Transverse colon (tissue), 4 donors: Measurements from ENCODE around the gene SLC10A1. TPM values are rescaled to one million over a fixed set of nuclear protein-coding genes. Genes with fewer than 3 reads are reported as not detected.

Experiments used
- DNase-seq: peaks from one replicate; pipeline ENCODE4 v3.0.0-alpha.2; 2019
- H3K27ac ChIP-seq, 4 donors: fragments of 200-600 bp; sonication (generic); 2 replicates each; pipeline ENCODE4 v1.5.1; 2016 to 2018; ENCODE audit warnings: inconsistent platforms in 4 of 4
- H3K27me3 ChIP-seq: fragments of 200-600 bp; sonication (generic); 2 replicates; pipeline ENCODE4 v1.5.1; 2017; ENCODE audit warnings: inconsistent platforms
- H3K36me3 ChIP-seq, 4 donors: fragments of 200-600 bp; sonication (generic); 2 replicates each; pipeline ENCODE4 v1.5.1; 2017 to 2019; ENCODE audit warnings: inconsistent platforms in 4 of 4
- H3K4me1 ChIP-seq, 4 donors: fragments of 200-600 bp; sonication (generic); 2 replicates each; pipeline ENCODE4 v1.5.1; 2017 to 2020; ENCODE audit warnings: inconsistent platforms in 4 of 4
- H3K4me3 ChIP-seq, 4 donors: fragments of 200-600 bp; sonication (generic); 1 replicate in 1 of 4; 2 replicates in 3 of 4; pipeline versions ENCODE4 v1.5.1 to v1.6.1; 2017 to 2019; ENCODE audit warnings: inconsistent platforms in 4 of 4
- H3K9me3 ChIP-seq, 2 donors: fragments of 200-600 bp; sonication (generic); 2 replicates each; pipeline ENCODE4 v1.5.1; 2017 to 2019; ENCODE audit warnings: inconsistent platforms in 2 of 2
- EP300 ChIP-seq: sonication (generic); formaldehyde crosslinking; IDR thresholded peaks from one replicate; pipeline ENCODE4 v1.6.1; 2017; ENCODE audit warnings: antibody characterized with exemption, low read depth
- POLR2A ChIP-seq: fragments of 450-650 bp; IDR thresholded peaks from one replicate; pipeline ENCODE4 v1.6.1; 2016; ENCODE audit warnings: antibody characterized with exemption, mild to moderate bottlenecking, moderate library complexity
- POLR2AphosphoS5 ChIP-seq, 3 donors: sonication (generic); formaldehyde crosslinking; IDR thresholded peaks; one replicate each; pipeline ENCODE4 v1.6.1; 2016; ENCODE audit warnings: antibody characterized with exemption in 3 of 3
- WGBS, 2 donors: methylation state at CpG; one replicate each; pipeline ENCODE4 v1.1.5; 2018; ENCODE audit warnings: low coverage in 1 of 2; 5-methylcytosine and 5-hydroxymethylcytosine counted together
- in situ Hi-C, 4 donors: fragments of 200-750 bp; cut with MboI; loops; one replicate each; pipeline versions ENCODE4 v1.15.0 to v1.15.1; 2017; ENCODE audit warnings: low sequenced_read_pairs in 3 of 4, low pct_ligation_motif_present in 1 of 4, low pct_unique_long_range_greater_than_20kb in 1 of 4
- intact Hi-C: fragments of 100-400 bp; cut with DNase I; formaldehyde crosslinking; loops from one replicate; pipeline ENCODE4 v1.15.1; 2023; ENCODE audit warnings: low total_unique reads
- total RNA-seq, 4 donors: library from RNA; depleted of rRNA; stranded (reverse); fragments of >200 nt; gene quantifications; one replicate each; pipeline ENCODE4 v1.1.0, GENCODE V29; 2016
- TF ChIP-seq, protein P1 (sequence below), 5 experiments: fragments of 200-600 bp in 3 of 5; fragments of 450-650 bp in 2 of 5; sonication (generic) in 3 of 5; IDR thresholded peaks; 1 replicate in 2 of 5; 2 replicates in 3 of 5; pipeline ENCODE4 v1.5.1; 2016 to 2017; ENCODE audit warnings: antibody characterized with exemption in 5 of 5, inconsistent platforms in 3 of 5, mild to moderate bottlenecking in 2 of 5, moderate library complexity in 1 of 5

Gene SLC10A1
- total RNA-seq, 4 donors from 2014 or later, result 0.27 TPM; not detected in 3

DNA sequence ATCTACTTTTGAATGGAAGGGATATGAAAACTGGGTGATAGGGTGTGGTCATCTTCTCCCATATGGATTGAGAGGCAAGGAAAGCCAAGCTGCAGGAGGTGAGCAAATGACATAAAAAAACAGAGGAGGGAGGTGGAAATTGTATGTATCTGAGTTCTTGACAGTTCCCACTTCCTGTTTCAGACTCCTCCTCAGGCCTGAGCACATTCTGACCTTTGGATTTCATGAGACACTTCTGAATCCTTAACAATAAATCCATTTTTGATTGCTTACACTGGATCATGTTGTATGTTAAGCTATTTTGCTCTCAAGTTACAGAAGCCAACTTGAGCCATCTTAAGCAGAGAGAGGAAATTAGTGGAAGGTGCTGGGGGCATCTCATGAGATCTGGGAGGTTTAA lies 41.7 kb downstream of the SLC10A1 start:
- intact Hi-C loops, result no loop called here
- Histone ChIP-seq H3K36me3 (no peaks in the 10 kb centered on the region), H3K9me3 (no peaks in the 10 kb centered on the region), H3K27me3 (no peaks in the 10 kb centered on the region), H3K27ac (peak overlapping the region; percentile 70 to 87 (median 84)), H3K4me1 (peaks cover 0 to 21% (median 15%) of the 10 kb centered on the region in 4 donors), H3K4me3 (no peak overlapping the region)
- in situ Hi-C loops, result no loop called here
- DNase-seq, result peak; percentile 31
- TF ChIP-seq POLR2AphosphoS5 (IDR thresholded peaks at IDR 0.05) (peak in 1 of 3 donors; percentile 26), EP300 (no peak)

DNA sequence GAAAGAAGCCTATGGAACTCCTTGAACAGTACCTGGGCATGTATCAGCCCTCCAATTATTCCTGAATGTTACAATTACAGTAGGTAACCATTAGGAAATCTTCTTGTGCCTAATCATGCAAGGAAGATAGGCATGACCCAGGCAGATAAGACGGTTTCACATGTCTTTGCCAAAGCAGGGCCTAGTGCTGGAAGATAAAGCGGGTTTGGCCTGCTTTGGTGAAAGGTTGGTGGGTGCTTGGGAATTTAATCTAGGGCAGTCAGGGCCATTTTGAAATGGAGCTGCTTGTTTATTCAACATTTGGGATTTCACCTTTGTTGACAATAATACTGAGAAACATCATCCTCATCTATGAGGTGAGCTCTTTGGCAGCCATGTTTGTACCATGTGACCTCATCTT lies 42.6 kb downstream of the SLC10A1 start:
- intact Hi-C loops (no loop called here), in situ Hi-C loops (no loop called here)
- WGBS, 2 donors, result 98 to 100% methylated on average over 1 to 2 of the region's 2 CpGs
- TF ChIP-seq, protein P1, sequence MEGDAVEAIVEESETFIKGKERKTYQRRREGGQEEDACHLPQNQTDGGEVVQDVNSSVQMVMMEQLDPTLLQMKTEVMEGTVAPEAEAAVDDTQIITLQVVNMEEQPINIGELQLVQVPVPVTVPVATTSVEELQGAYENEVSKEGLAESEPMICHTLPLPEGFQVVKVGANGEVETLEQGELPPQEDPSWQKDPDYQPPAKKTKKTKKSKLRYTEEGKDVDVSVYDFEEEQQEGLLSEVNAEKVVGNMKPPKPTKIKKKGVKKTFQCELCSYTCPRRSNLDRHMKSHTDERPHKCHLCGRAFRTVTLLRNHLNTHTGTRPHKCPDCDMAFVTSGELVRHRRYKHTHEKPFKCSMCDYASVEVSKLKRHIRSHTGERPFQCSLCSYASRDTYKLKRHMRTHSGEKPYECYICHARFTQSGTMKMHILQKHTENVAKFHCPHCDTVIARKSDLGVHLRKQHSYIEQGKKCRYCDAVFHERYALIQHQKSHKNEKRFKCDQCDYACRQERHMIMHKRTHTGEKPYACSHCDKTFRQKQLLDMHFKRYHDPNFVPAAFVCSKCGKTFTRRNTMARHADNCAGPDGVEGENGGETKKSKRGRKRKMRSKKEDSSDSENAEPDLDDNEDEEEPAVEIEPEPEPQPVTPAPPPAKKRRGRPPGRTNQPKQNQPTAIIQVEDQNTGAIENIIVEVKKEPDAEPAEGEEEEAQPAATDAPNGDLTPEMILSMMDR (IDR thresholded peaks at IDR 0.05), result no peak
- no peak for TF ChIP-seq EP300
- TF ChIP-seq POLR2AphosphoS5 (IDR thresholded peaks at IDR 0.05), result no peak
- no peak for TF ChIP-seq POLR2A
- no peaks in the 10 kb centered on the region for H3K9me3 ChIP-seq
- no peaks in the 10 kb centered on the region for H3K36me3 ChIP-seq
- DNase-seq, result no peak
- H3K4me3 ChIP-seq, result no peak overlapping the region
- no peaks in the 10 kb centered on the region for H3K27me3 ChIP-seq
- H3K4me1 ChIP-seq, result peaks cover 0 to 27% (median 19%) of the 10 kb centered on the region in 4 donors
- H3K27ac ChIP-seq, result peak overlapping the region; percentile 70 to 87 (median 84)

DNA sequence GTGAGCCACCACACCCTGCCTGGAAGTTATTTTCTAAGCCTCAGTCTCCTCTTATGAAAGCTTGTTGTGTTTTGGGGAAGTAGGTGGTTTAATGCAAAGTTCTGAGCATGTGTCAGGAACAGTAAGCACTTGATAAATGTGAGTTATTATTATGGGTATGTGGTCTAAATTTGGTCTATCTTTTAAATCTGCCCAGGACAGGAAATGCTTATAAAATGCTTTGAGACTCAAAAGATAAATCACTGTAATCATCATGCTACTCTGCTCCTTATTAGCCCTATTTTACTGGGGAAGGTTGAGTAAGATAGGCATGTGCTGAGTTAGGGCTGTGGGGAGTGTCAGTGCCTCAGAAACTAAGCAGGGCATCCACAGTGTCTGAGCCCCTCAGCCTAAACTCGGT lies 43.2 kb downstream of the SLC10A1 start:
- Histone ChIP-seq H3K27me3 (no peaks in the 10 kb centered on the region), H3K4me1 (peaks cover 0 to 31% (median 21%) of the 10 kb centered on the region in 4 donors), H3K36me3 (no peaks in the 10 kb centered on the region), H3K27ac (no peak overlapping the region), H3K9me3 (no peaks in the 10 kb centered on the region), H3K4me3 (no peak overlapping the region)
- no peak for DNase-seq
- 88 to 100% methylated on average over 1 of the region's 1 CpG for WGBS, 2 donors
- TF ChIP-seq POLR2AphosphoS5 (IDR thresholded peaks at IDR 0.05), result no peak
- TF ChIP-seq POLR2A, result no peak
- TF ChIP-seq, protein P1 (IDR thresholded peaks at IDR 0.05), result no peak
- TF ChIP-seq EP300, result no peak
- intact Hi-C loops, result no loop called here
- in situ Hi-C loops, result no loop called here

DNA sequence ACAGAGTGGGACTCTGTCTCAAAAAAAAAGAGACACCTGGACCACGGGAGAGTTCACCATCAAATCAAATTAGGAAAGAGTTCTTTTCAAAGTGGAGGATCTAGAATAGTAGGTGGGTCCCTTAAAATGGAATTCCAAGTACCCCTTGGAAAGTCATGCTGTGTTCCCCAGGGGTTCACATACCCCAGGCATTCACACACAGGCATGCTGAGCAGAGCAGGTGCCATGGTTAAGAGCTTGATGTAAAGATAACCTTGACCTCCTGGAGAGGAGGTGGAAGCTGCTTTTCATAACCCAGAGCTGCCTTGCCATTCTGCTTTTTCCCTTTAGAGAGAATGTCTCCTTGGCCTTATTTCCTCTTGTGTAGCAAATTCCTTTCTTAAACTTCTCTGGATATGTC lies 44.3 kb downstream of the SLC10A1 start:
- intact Hi-C loops, result no loop called here
- 33 to 71% methylated on average over 1 of the region's 1 CpG for WGBS, 2 donors
- Histone ChIP-seq H3K4me3 (no peak overlapping the region), H3K27ac (no peak overlapping the region), H3K36me3 (no peaks in the 10 kb centered on the region), H3K9me3 (no peaks in the 10 kb centered on the region), H3K4me1 (peaks cover 0 to 31% (median 21%) of the 10 kb centered on the region in 4 donors), H3K27me3 (no peaks in the 10 kb centered on the region)
- no peak for TF ChIP-seq POLR2AphosphoS5 (IDR thresholded peaks at IDR 0.05)
- TF ChIP-seq EP300, result no peak
- TF ChIP-seq, protein P1 (IDR thresholded peaks at IDR 0.05), result no peak
- no peak for TF ChIP-seq POLR2A
- no peak for DNase-seq
- in situ Hi-C loops, result no loop called here

DNA sequence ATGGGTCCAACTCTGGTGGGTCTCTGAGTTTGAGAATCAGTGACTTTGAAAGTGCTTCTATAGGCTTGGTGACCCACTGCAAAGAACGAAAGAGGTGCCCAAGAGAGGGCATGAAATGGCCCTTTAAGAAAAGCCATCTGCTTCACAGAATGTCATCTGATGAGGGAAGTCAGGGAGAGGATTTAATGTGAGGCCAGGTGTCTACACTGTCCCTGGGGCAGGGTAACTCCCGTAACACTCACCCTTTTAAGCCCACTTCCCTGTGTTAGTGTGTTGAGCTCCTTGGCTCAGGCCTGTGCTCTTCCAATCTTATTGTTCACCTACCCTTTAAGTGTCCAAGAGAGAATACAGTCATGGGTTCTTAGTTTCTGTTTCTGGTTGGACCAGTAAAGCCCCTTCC lies 46.5 kb downstream of the SLC10A1 start:
- no peak for DNase-seq
- no peaks in the 10 kb centered on the region for H3K27me3 ChIP-seq
- TF ChIP-seq EP300, result no peak
- no peak for TF ChIP-seq POLR2AphosphoS5 (IDR thresholded peaks at IDR 0.05)
- TF ChIP-seq POLR2A, result no peak
- TF ChIP-seq, protein P1 (IDR thresholded peaks at IDR 0.05), result no peak
- in situ Hi-C loops, result no loop called here
- peaks cover 0 to 22% (median 12%) of the 10 kb centered on the region in 4 donors for H3K4me1 ChIP-seq
- H3K27ac ChIP-seq, result peak overlapping the region; percentile 69 to 83 (median 77)
- no peak overlapping the region for H3K4me3 ChIP-seq
- intact Hi-C loops, result no loop called here
- H3K36me3 ChIP-seq, result no peaks in the 10 kb centered on the region
- no peaks in the 10 kb centered on the region for H3K9me3 ChIP-seq
- WGBS, 2 donors, result 80 to 81% methylated on average over 2 of the region's 2 CpGs
